T-helper 2 cell (primary cell): ENCODE results near the gene BICC1.

Experiments
- DNase-seq, 5 experiments: peaks; one replicate each; pipeline versions ENCODE4 v3.0.0 to v3.0.0-alpha.2; 2012 to 2022

BICC1 gene

GRCh38 chr10:58608351-58608750, 95.7 kb downstream of the BICC1 start:
- DNase-seq = no peak

DNA sequence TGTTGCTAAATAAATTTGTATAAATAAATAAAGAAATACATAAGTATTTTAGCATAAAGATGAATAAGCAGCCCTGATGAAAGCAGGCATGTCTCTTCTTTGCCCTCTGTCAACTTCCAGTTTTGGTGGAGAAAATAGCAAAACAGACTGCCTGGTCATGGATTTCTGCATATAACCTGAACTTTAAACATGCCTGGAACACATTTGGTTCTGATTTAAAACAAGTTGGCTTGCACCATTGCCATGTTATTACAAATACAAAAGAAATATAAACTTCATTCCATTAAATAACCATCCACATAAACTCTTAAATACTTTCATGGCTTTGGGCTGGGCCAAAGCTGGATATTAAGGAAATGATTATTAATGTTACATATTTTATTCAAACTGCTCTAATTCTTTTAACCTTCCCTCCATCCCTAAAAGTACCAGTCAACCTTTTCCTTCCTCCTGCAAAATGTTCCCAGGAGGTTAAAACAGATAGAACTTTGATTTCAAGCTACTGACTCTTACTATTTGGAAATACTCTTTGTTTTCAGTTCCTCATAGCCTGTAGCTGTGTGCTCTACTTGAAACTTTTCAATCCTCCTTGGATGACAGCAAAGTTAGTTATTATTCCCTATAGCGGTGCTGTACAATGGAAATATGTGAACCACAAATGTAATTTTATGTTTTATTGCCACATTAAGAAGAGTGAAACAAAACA, 96.3 kb downstream of the BICC1 start:
- no peak for DNase-seq

GRCh38 chr10:58609532-58610150, 97.0 kb downstream of the BICC1 start:
- DNase-seq = no peak

- no peak for DNase-seq
Measured at GRCh38 chr10:58615237-58615935, 102.7 kb downstream of the BICC1 start.

DNA sequence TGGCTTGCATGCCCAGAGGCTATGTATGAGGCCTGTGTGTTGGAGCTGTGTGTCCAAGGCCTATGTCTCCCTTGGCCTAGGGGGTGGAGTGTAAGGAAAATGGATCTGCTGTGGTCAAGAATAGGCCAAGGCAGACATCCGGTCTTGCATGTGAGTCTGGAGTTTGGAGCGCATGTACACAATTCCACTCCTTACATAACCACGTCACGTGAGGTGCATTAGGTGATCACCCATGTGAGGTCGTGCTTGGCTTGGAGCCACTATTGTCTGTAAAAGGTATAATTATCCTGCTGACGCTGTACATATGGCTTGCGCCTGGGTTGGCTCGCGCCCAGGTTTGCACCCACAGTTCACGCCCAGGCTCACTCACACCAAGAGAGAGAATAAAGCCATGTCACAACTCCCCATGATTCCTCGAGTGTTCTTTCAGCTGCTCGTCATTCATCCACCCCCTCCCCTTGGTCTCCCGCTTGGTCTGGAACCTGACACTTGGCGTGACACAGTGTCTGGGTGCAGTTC, 105.5 kb downstream of the BICC1 start:
- no peak for DNase-seq

- no peak for DNase-seq
Measured at GRCh38 chr10:58621379-58622077, 108.9 kb downstream of the BICC1 start.

- no peak for DNase-seq
Measured at GRCh38 chr10:58622246-58622645, 109.6 kb downstream of the BICC1 start.

DNA sequence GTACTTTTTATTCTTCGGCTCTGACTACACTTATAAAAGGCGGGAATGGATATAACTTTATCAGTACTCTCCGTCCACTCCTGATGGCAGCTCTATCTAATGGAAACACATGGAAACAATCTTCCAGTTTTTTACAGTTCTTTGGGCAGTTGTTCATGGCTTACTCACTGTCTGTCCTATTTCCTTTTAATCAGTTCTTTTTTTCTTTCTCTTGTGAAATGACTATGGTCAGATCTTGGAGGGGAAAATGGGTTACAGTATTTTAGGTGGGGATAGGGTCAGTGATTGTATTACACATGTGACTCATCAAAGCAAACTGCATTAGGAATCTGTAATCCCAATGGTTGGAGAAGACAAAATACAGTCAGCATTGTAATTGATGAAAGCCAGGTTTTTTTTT, 112.4 kb downstream of the BICC1 start:
- DNase-seq = no peak

DNA sequence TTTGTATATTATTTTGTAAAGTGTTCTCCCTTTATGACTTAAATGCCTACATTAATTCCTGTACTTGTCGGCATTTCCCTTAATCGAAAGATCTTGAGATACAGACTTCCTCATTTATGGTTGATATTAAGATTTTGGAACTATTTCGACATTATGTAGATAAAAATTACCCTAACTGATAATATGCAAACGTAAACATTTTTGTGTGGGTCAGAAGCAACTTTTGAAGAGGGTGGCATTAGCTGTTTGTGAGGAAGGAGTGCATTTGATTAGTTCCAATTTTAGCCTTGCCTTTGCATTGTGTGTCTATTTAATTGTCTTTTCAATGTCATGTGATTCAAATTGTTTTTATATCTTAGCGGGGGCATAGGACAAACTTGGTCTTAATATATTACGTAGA, 114.7 kb downstream of the BICC1 start:
- no peak for DNase-seq

GRCh38 chr10:58631715-58632114, 119.0 kb downstream of the BICC1 start:
- no peak for DNase-seq

GRCh38 chr10:58632216-58632615, 119.5 kb downstream of the BICC1 start:
- DNase-seq = no peak

- no peak for DNase-seq
Measured at GRCh38 chr10:58637352-58637751, 124.7 kb downstream of the BICC1 start.

DNA sequence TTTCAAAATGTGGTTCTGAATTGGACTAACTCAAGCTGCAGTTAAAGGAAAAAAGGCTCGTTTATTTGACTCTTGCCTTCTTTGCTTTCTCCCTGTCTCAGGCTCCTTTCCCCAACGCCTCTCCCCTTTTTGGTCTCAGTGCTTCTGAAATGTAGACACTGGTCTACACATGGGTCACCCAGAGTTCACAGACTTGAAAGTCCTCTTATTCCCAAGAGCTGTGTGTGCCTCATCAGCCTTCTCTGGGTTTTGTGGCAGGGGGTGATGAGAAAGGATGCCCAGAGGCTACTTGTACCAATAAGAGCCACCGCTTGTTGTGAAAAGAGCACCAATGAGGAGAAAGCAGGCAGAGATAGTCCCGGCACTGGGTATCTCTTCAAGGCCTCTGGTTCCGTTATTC, 125.7 kb downstream of the BICC1 start:
- DNase-seq = no peak

- DNase-seq = no peak
Measured at GRCh38 chr10:58641095-58641531, 128.4 kb downstream of the BICC1 start.

DNA sequence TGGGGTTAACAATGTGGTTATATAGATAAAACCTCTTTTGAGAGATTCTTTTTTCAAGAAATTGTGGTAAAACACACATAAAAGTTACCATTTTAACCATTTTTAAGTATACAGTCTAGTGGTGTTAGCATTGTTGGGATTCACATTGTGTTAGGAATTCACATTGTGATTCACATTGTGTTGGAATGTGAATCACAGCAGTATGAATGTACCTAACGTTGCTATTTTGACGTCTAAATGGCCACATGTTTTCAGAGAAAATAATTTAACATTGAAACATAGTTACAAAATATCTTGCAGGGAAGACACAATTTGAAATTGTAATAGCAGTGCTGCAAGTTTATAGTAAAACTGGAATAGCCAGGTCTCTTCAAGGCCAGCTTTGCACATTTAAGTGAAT, 129.0 kb downstream of the BICC1 start:
- DNase-seq = no peak

GRCh38 chr10:58642283-58642682, 129.6 kb downstream of the BICC1 start:
- no peak for DNase-seq

- DNase-seq = no peak
Measured at GRCh38 chr10:58642916-58643428, 130.3 kb downstream of the BICC1 start.

DNA sequence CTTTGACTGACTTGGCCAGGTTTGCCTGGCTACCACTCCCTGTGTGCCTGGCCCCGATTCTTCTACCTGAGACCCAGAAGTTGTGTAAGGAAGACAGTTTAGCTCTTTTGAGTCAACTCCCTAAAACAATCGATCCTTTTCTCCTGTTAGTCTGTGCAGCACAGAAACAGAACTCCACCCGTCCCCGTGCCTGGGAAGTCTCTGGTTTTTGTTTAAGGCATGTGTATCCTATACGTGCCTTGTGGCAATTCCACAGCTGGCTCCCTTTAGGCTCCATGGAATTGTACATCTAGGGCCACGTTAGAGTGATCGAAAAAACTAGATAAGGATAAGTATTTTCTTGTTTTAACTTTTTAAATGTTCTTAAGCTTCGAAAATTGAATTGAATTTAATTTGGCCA, 131.6 kb downstream of the BICC1 start:
- DNase-seq = no peak

DNA sequence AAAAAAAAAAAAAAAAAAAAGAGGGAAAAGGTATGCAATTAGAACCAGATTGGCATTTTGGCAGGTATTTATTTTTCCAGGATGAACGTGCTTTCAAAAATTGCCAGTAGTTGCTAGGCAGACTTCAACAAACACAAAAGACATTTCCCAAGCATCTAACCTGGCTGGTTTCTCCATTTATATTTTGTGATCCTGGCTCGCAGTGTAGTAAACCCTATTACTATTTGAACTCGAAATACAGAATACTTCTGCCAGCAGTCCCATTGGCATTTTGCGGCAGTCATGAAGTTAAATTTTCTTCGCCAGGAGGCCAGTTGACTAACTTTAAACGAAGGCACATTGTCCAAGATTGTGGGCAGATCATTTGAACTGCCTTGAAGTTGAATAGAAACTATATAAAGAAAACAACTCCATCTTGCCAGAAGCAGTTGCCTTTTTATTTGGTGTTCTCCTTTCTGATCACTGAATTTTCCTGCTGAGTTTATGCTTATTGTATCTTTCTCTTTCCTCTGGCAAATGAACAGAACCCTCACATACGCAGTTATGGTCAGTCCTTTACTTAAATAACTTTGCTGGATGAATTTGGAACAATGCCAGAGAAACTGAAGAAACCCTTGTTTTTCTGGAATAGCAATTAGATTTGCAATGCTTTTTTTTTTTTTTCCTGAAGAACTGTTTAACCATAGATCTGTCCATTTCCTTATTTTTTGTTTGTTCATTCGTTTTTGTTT, 132.9 kb downstream of the BICC1 start:
- no peak for DNase-seq

DNA sequence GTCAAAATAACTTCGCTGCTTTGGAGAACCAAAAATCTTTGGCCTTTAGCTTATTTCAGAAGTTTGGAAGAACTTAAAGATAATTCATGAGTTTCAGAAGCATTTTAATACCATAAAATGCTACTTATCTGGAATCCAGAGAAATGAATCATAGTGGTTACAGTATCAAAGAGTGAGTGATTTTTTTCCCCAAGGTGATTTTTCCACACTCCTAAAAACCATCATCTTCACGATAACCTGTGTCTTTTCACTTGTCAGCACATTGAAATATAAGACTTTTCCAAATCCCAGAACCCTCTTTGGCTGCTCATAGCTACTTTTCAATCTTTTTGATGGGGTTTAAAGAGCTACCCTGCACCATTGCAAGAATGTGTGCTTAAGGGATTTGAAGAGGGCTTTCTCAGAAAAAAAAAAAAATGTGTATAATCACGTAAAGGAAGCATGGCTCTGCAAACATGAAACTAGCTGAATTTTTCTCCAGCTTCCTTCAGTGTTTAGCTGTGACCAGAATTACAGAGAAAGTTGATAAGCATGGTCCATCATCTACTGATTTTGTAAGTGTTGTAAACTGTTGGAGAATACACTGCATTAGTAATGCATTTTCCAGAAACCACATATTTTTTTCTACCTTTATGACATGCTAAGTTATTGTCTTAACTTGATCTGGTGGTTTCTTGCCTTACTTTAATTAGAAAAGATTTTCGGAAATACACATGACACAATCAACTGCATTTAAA, 134.9 kb downstream of the BICC1 start:
- no peak for DNase-seq

DNA sequence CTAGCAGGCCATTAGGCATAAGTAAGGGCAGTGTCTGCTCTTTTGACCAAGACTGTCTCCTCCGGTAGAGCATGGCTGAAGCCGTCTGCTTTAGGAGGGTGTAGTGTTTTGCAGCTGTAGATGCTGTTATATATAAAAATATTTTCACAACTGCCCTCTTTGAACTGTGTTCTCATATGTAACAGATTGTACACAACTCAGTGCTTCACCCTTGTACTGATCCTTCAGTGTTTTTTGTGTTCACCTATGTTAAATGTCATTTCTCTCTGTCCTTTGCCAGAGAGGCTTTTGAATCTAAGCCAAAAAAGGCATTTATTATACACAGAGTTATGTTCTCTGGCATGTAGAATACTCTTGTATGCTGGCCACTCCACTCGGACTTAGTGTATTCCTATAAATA, 135.5 kb downstream of the BICC1 start:
- no peak for DNase-seq

GRCh38 chr10:58651040-58651439, 138.4 kb downstream of the BICC1 start:
- no peak for DNase-seq
